ENCODE measurements around the gene HEXB. TPM values are rescaled to one million over a fixed set of nuclear protein-coding genes. Genes with fewer than 3 reads are reported as not detected.

Gene HEXB
- total RNA-seq, 1 experiment from 2014 or later: 56.3 TPM

DNA sequence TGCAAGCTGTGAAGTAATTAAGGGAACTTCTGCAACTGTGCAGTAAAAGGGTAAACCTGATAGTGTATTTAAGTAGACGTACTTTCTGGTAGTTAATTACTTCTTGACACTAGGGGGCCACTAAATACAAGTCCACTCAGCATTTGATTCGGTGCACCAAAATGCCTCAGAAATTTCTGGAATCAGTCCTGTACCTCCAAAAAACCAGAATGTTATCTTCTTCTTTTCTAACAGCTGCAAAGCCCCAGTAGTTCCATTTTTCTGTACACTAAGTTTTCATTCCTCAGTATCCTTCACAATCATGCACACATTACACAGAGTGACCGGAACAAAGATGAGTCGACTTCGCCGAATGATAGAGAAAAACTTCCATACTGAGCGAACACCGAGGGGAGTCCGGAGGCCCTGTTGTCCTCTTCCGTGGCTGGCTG lies 81.4 kb downstream of the HEXB start:
- Histone ChIP-seq H3K9me3 (ENCODE audit: control insufficient read depth, low read depth, low read length) (no peaks in the 10 kb centered on the region), H2BK5ac (ENCODE audit: insufficient read length, low read length) (no peak overlapping the region), H3K27me3 (ENCODE audit: insufficient read depth, low read length) (no peaks in the 10 kb centered on the region), H4K91ac (ENCODE audit: insufficient read length, low read depth, low read length) (no peak overlapping the region), H3K14ac (ENCODE audit: insufficient read depth, low read length) (no peak overlapping the region), H3K23me2 (ENCODE audit: insufficient read length, low read depth, low read length, poor library complexity, severe bottlenecking) (peaks cover 3% of the 10 kb centered on the region), H3K27ac (ENCODE audit: insufficient read length, low read depth, low read length) (no peak overlapping the region), H4K5ac (ENCODE audit: insufficient read length, low read depth, low read length) (no peak overlapping the region), H4K20me1 (ENCODE audit: control insufficient read depth, insufficient read depth, insufficient read length) (no peaks in the 10 kb centered on the region), H3K4me1 (ENCODE audit: insufficient read depth, low read length) (no peaks in the 10 kb centered on the region), H2BK120ac (ENCODE audit: low read depth, low read length, poor library complexity, severe bottlenecking) (no peak overlapping the region), H3K79me2 (ENCODE audit: insufficient read depth, low read length) (peaks cover 15% of the 10 kb centered on the region; the same call in 1 of the 2 replicates), H3K4ac (ENCODE audit: low read depth, low read length) (no peak overlapping the region), H3K79me1 (ENCODE audit: insufficient read depth, low read depth, low read length, poor library complexity, severe bottlenecking) (peaks cover 7% of the 10 kb centered on the region), H2BK12ac (ENCODE audit: insufficient read length, low read depth, low read length) (no peak overlapping the region), H2AK5ac (ENCODE audit: insufficient read length, low read length) (no peak overlapping the region), H3K56ac (ENCODE audit: insufficient read length, low read depth, low read length) (no peak overlapping the region), H4K8ac (replicated peaks; ENCODE audit: insufficient read length, low read depth, low read length) (no peak overlapping the region), H2BK20ac (ENCODE audit: low read depth, low read length, poor library complexity, severe bottlenecking) (no peak overlapping the region), H3K9ac (ENCODE audit: extremely low read depth, insufficient read length, low read length) (peak overlapping the region; percentile 50), H3K23ac (ENCODE audit: insufficient read length, low read depth, low read length) (no peak overlapping the region), H3T11ph (ENCODE audit: low read length) (no peak overlapping the region), H2BK15ac (ENCODE audit: low read depth, low read length) (no peak overlapping the region), H2AFZ (ENCODE audit: low read length) (no peak overlapping the region), H3K4me2 (ENCODE audit: insufficient read depth, insufficient read length, low read length) (peak overlapping the region; percentile 97), H3K18ac (ENCODE audit: insufficient read length, low read depth, low read length) (no peak overlapping the region)
- H3K4me1 Mint-ChIP-seq: peaks cover 10 to 15% of the 10 kb centered on the region in 2 experiments
- no peaks in the 10 kb centered on the region for H3K9me3 Mint-ChIP-seq
- WGBS (ENCODE audit: extremely low coverage, insufficient read length, low lambda C conversion rate): no CpG with 5 or more reads among the region's 10 CpGs
- TF ChIP-seq, protein P1, sequence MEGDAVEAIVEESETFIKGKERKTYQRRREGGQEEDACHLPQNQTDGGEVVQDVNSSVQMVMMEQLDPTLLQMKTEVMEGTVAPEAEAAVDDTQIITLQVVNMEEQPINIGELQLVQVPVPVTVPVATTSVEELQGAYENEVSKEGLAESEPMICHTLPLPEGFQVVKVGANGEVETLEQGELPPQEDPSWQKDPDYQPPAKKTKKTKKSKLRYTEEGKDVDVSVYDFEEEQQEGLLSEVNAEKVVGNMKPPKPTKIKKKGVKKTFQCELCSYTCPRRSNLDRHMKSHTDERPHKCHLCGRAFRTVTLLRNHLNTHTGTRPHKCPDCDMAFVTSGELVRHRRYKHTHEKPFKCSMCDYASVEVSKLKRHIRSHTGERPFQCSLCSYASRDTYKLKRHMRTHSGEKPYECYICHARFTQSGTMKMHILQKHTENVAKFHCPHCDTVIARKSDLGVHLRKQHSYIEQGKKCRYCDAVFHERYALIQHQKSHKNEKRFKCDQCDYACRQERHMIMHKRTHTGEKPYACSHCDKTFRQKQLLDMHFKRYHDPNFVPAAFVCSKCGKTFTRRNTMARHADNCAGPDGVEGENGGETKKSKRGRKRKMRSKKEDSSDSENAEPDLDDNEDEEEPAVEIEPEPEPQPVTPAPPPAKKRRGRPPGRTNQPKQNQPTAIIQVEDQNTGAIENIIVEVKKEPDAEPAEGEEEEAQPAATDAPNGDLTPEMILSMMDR (conservative IDR thresholded peaks at IDR 0.05): peak; percentile 53
- peak overlapping the region; percentile 41 to 99 (median 60); a peak in 5 of 7 replicates for H3K27ac Mint-ChIP-seq
- H3K36me3 Mint-ChIP-seq (ENCODE audit: insufficient read depth in 1 of 3, low read depth in 3 of 3): peaks cover 18 to 39% (median 32%) of the 10 kb centered on the region in 3 experiments
- H3K27me3 Mint-ChIP-seq (ENCODE audit: low read depth): no peaks in the 10 kb centered on the region
- peak overlapping the region; percentile 99 to 100 for H3K4me3 Mint-ChIP-seq
- DNase-seq: no peak

Measured in H9 (cell line).